ENCODE measurements around the gene ELAVL1.

Gene ELAVL1

DNA sequence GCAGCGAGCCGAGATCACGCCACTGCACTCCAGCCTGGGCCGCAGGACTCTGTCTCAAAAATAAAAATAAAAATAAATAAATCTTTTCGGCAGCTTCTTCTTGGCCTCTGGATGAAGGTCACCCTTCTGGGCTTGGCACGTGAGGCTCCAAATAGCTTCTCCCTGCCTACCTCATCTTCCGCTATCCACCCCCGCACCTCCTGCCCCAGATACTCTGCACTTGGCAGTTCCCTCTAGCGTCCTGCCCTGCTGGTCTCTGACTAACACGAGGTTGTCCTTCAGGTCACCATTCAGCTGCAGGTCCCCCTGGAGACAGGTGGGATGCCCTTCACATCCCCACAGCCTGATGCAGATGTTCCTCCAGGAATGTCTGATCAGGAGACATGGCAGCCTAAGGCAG, 38.6 kb upstream of the ELAVL1 start:
- no peaks in the 10 kb centered on the region for H3K36me3 ChIP-seq (ENCODE audit: control insufficient read depth in 4 of 4, insufficient read depth in 4 of 4, low read length in 3 of 4)
- no peaks in the 10 kb centered on the region for H3K27me3 ChIP-seq (replicated peaks in 2 of 5; ENCODE audit: control insufficient read depth in 4 of 5, insufficient read depth in 5 of 5, low read length in 4 of 5)
- no peak overlapping the region for H3K27ac ChIP-seq (ENCODE audit: insufficient read depth in 1 of 2, low read depth in 1 of 2, low read length in 2 of 2, poor library complexity in 1 of 2, severe bottlenecking in 2 of 2)
- CTCF ChIA-PET = no interaction called here
- POLR2A ChIA-PET = no interaction called here
- no peak for DNase-seq
- peaks cover 0 to 6% (median 5%) of the 10 kb centered on the region in 4 experiments for H3K4me1 ChIP-seq (ENCODE audit: control extremely low read depth in 1 of 4, control insufficient read depth in 4 of 4, insufficient read depth in 4 of 4, low read length in 3 of 4)
- WGBS (ENCODE audit: insufficient coverage) = 86% methylated on average over 8 of the region's 10 CpGs
- no peak overlapping the region for H3K4me3 ChIP-seq (ENCODE audit: control insufficient read depth in 1 of 7, extremely low read depth in 1 of 7, insufficient read depth in 4 of 7, low read depth in 2 of 7, low read length in 6 of 7)
- no peaks in the 10 kb centered on the region for H3K9me3 ChIP-seq (ENCODE audit: control extremely low read depth in 1 of 5, control insufficient read depth in 4 of 5, insufficient read depth in 2 of 5, low read depth in 1 of 5, low read length in 4 of 5)

DNA sequence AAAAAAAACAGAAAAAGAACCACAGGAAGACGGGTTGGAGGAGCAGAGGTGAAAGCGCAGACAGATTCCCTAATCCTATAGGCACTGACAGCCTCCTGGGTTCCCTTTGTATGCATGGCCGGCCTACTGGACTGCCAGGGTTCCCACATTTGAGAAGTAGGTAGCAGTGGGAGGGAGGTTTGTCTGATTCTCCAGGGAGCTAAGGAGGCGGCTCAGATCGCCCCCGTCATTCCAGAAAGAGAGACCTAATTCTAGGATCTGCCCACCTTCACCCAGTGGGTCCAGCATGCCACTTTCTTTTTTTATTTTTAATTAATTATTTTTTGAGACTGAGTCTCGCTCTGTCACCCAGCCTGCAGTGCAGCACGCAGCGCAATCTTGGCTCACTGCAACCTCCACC, 37.5 kb upstream of the ELAVL1 start:
- no peak for DNase-seq
- 100% methylated on average over 5 of the region's 9 CpGs for WGBS (ENCODE audit: insufficient coverage)
- H3K4me3 ChIP-seq (ENCODE audit: control insufficient read depth in 1 of 7, extremely low read depth in 1 of 7, insufficient read depth in 4 of 7, low read depth in 2 of 7, low read length in 6 of 7) = no peak overlapping the region
- peaks cover 0 to 6% (median 5%) of the 10 kb centered on the region in 4 experiments for H3K4me1 ChIP-seq (ENCODE audit: control extremely low read depth in 1 of 4, control insufficient read depth in 4 of 4, insufficient read depth in 4 of 4, low read length in 3 of 4)
- H3K27ac ChIP-seq (ENCODE audit: insufficient read depth in 1 of 2, low read depth in 1 of 2, low read length in 2 of 2, poor library complexity in 1 of 2, severe bottlenecking in 2 of 2) = no peak overlapping the region
- ChIA-PET POLR2A (no interaction called here), CTCF (no interaction called here)
- no peaks in the 10 kb centered on the region for H3K27me3 ChIP-seq (replicated peaks in 2 of 5; ENCODE audit: control insufficient read depth in 4 of 5, insufficient read depth in 5 of 5, low read length in 4 of 5)
- no peaks in the 10 kb centered on the region for H3K36me3 ChIP-seq (ENCODE audit: control insufficient read depth in 4 of 4, insufficient read depth in 4 of 4, low read length in 3 of 4)
- H3K9me3 ChIP-seq (ENCODE audit: control extremely low read depth in 1 of 5, control insufficient read depth in 4 of 5, insufficient read depth in 2 of 5, low read depth in 1 of 5, low read length in 4 of 5) = no peaks in the 10 kb centered on the region

DNA sequence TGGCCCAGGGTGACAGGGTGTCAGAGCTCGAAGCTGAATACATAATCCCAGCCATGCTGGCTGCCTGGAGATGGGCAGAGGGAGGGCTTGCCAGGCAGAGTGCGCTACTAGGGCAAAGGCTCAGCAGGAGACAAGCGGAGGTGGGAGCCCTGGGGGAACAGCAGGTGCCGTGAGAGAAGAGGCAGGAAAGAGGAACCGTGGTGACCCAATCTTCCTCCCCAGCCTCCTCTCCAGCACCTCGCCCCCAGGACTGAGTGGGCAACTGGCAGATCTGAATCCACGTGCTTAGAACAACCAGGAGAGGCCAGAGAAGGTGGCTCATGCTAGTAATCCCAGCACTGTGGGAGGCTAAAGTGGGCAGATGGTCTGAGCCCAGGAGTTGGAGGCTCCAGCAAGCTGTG, 36.1 kb upstream of the ELAVL1 start:
- ChIA-PET CTCF (no interaction called here), POLR2A (no interaction called here)
- no peaks in the 10 kb centered on the region for H3K27me3 ChIP-seq (replicated peaks in 2 of 5; ENCODE audit: control insufficient read depth in 4 of 5, insufficient read depth in 5 of 5, low read length in 4 of 5)
- peak; percentile 30 to 68 (median 62) for DNase-seq
- peaks cover 0 to 7% (median 5%) of the 10 kb centered on the region in 4 experiments for H3K4me1 ChIP-seq (ENCODE audit: control extremely low read depth in 1 of 4, control insufficient read depth in 4 of 4, insufficient read depth in 4 of 4, low read length in 3 of 4)
- no peaks in the 10 kb centered on the region for H3K36me3 ChIP-seq (ENCODE audit: control insufficient read depth in 4 of 4, insufficient read depth in 4 of 4, low read length in 3 of 4)
- H3K4me3 ChIP-seq (ENCODE audit: control insufficient read depth in 1 of 7, extremely low read depth in 1 of 7, insufficient read depth in 4 of 7, low read depth in 2 of 7, low read length in 6 of 7) = no peak overlapping the region
- H3K9me3 ChIP-seq (ENCODE audit: control extremely low read depth in 1 of 5, control insufficient read depth in 4 of 5, insufficient read depth in 2 of 5, low read depth in 1 of 5, low read length in 4 of 5) = no peaks in the 10 kb centered on the region
- no peak overlapping the region for H3K27ac ChIP-seq (ENCODE audit: insufficient read depth in 1 of 2, low read depth in 1 of 2, low read length in 2 of 2, poor library complexity in 1 of 2, severe bottlenecking in 2 of 2)
- 29% methylated on average over 6 of the region's 7 CpGs for WGBS (ENCODE audit: insufficient coverage)

DNA sequence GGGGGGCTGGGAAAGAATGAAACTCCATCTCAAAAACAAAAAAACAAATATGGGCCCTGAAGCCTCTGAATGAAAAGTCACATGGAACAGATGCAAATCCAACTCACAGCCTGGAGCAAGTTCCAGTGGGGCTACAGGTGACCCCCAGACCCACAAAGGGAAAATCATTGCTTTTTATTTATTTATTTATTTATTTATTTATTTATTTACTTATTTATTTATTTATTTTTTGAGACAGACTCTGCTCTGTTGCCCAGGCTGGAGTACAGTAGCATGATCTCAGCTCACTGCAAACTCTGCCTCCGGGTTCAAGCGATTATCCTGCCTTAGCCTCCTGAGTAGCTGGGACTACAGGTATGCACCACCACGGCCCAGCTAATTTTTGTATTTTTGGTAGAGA, 33.8 kb upstream of the ELAVL1 start:
- no peaks in the 10 kb centered on the region for H3K36me3 ChIP-seq (ENCODE audit: control insufficient read depth in 4 of 4, insufficient read depth in 4 of 4, low read length in 3 of 4)
- no peak overlapping the region for H3K4me3 ChIP-seq (ENCODE audit: control insufficient read depth in 1 of 7, extremely low read depth in 1 of 7, insufficient read depth in 4 of 7, low read depth in 2 of 7, low read length in 6 of 7)
- no peak overlapping the region for H3K27ac ChIP-seq (ENCODE audit: insufficient read depth in 1 of 2, low read depth in 1 of 2, low read length in 2 of 2, poor library complexity in 1 of 2, severe bottlenecking in 2 of 2)
- H3K27me3 ChIP-seq (replicated peaks in 2 of 5; ENCODE audit: control insufficient read depth in 4 of 5, insufficient read depth in 5 of 5, low read length in 4 of 5) = no peaks in the 10 kb centered on the region
- H3K4me1 ChIP-seq (ENCODE audit: control extremely low read depth in 1 of 4, control insufficient read depth in 4 of 4, insufficient read depth in 4 of 4, low read length in 3 of 4) = peaks cover 0 to 13% (median 7%) of the 10 kb centered on the region in 4 experiments
- WGBS (ENCODE audit: insufficient coverage) = no CpG with 5 or more reads among the region's 3 CpGs
- CTCF ChIA-PET = interaction anchor here (0.9 kb wide), 1 partner anchor 8 kb away, joined by 3 read pairs; no protein-coding TSS in a partner anchor
- no peak for DNase-seq
- POLR2A ChIA-PET = no interaction called here
- no peaks in the 10 kb centered on the region for H3K9me3 ChIP-seq (ENCODE audit: control extremely low read depth in 1 of 5, control insufficient read depth in 4 of 5, insufficient read depth in 2 of 5, low read depth in 1 of 5, low read length in 4 of 5)

DNA sequence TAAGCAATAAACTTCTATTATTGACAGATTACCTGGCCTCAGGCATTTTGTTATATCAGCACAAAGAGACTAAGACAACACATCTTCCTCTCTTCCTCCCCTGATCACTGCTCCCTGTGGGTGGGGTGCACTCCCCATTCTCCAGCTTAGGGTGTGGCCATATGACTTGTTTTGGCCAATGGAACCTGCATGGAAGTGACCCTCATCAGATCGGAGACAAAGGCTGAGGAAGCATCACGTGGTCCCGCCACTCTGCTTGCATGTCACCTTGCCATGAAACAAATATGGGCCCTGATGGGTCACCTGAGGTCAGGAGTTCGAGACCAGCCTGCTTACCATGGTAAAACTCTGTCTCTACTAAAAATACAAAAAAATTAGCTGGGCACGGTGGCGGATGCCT, 33.4 kb upstream of the ELAVL1 start:
- Histone ChIP-seq H3K27ac (ENCODE audit: insufficient read depth in 1 of 2, low read depth in 1 of 2, low read length in 2 of 2, poor library complexity in 1 of 2, severe bottlenecking in 2 of 2) (no peak overlapping the region), H3K4me3 (ENCODE audit: control insufficient read depth in 1 of 7, extremely low read depth in 1 of 7, insufficient read depth in 4 of 7, low read depth in 2 of 7, low read length in 6 of 7) (no peak overlapping the region), H3K4me1 (ENCODE audit: control extremely low read depth in 1 of 4, control insufficient read depth in 4 of 4, insufficient read depth in 4 of 4, low read length in 3 of 4) (peaks cover 0 to 17% (median 9%) of the 10 kb centered on the region in 4 experiments), H3K9me3 (ENCODE audit: control extremely low read depth in 1 of 5, control insufficient read depth in 4 of 5, insufficient read depth in 2 of 5, low read depth in 1 of 5, low read length in 4 of 5) (no peaks in the 10 kb centered on the region), H3K36me3 (ENCODE audit: control insufficient read depth in 4 of 4, insufficient read depth in 4 of 4, low read length in 3 of 4) (no peaks in the 10 kb centered on the region), H3K27me3 (replicated peaks in 2 of 5; ENCODE audit: control insufficient read depth in 4 of 5, insufficient read depth in 5 of 5, low read length in 4 of 5) (no peaks in the 10 kb centered on the region)
- no peak for DNase-seq
- POLR2A ChIA-PET = no interaction called here
- 82% methylated on average over 5 of the region's 6 CpGs for WGBS (ENCODE audit: insufficient coverage)
- CTCF ChIA-PET = interaction anchor here (0.9 kb wide), 1 partner anchor 8 kb away, joined by 3 read pairs; no protein-coding TSS in a partner anchor

DNA sequence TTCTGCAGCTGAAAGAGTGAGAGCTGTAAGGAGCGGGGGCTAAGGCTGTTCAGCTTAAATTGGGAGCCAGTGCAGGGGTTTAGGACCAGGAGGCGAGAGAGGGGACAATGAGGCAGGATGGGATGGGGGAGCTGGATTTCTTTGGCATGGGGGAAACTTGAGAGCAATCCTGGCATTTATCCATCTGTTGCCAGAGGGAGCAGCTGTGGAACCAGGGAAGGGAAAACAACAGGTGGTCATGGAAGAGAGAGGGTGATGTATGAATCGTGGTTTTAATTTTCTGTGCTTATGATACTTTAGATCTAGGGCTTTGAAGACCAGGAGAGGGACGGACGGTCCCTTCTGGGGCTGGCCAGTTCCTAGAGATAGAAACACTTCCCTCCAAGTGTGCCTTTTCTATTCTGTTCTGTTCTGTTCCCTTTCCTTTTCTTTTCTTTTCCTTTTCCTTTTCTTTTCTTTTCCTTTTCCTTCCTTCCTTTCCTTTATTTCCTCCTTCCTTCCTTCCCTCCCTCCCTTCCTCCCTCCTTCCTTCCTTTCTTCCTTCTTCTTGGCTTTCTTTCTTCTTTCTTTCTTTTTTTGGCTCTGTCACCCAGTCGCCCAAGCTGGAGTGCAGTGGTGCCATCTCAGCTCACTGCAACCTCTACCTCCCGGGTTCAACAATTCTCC, 31.1 kb upstream of the ELAVL1 start:
- H3K4me3 ChIP-seq (ENCODE audit: control insufficient read depth in 1 of 7, extremely low read depth in 1 of 7, insufficient read depth in 4 of 7, low read depth in 2 of 7, low read length in 6 of 7) = no peak overlapping the region
- H3K4me1 ChIP-seq (ENCODE audit: control extremely low read depth in 1 of 4, control insufficient read depth in 4 of 4, insufficient read depth in 4 of 4, low read length in 3 of 4) = peaks cover 0 to 27% (median 13%) of the 10 kb centered on the region in 4 experiments
- WGBS (ENCODE audit: insufficient coverage) = 97% methylated on average over 7 of the region's 7 CpGs
- no peaks in the 10 kb centered on the region for H3K9me3 ChIP-seq (ENCODE audit: control extremely low read depth in 1 of 5, control insufficient read depth in 4 of 5, insufficient read depth in 2 of 5, low read depth in 1 of 5, low read length in 4 of 5)
- CTCF ChIA-PET = interaction anchor here (0.9 to 1.4 kb wide), 5 partner anchors 10 to 206 kb away, joined by 3 read pairs; no protein-coding TSS in a partner anchor
- no peak overlapping the region for H3K27ac ChIP-seq (ENCODE audit: insufficient read depth in 1 of 2, low read depth in 1 of 2, low read length in 2 of 2, poor library complexity in 1 of 2, severe bottlenecking in 2 of 2)
- no peak for DNase-seq
- H3K36me3 ChIP-seq (ENCODE audit: control insufficient read depth in 4 of 4, insufficient read depth in 4 of 4, low read length in 3 of 4) = no peaks in the 10 kb centered on the region
- H3K27me3 ChIP-seq (replicated peaks in 2 of 5; ENCODE audit: control insufficient read depth in 4 of 5, insufficient read depth in 5 of 5, low read length in 4 of 5) = no peaks in the 10 kb centered on the region
- POLR2A ChIA-PET = interaction anchor here (0.6 to 1.4 kb wide), 4 partner anchors 10 to 230 kb away, joined by 3 to 5 read pairs (median 3); no protein-coding TSS in a partner anchor

DNA sequence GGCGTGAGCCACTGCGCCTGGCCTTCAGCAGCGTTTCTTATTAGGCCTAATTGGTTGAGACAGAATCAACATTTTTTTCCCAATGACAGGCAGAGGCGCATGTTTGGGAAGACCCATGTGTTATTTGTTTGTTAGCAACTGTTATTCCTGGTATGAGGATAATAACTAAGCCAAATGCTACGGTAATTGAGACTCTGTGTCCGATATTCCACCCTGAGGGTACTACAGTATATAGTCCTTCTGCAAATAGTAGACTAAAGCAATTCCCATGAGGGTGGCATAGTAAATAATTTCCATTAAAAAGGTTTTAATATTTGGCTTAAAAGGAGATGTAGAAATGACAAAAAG, 28.7 kb upstream of the ELAVL1 start:
- H3K27ac ChIP-seq (ENCODE audit: insufficient read depth in 1 of 2, low read depth in 1 of 2, low read length in 2 of 2, poor library complexity in 1 of 2, severe bottlenecking in 2 of 2) = peak overlapping the region in 1 of 2 experiments; percentile 83
- DNase-seq = no peak
- WGBS (ENCODE audit: insufficient coverage) = 95% methylated on average over 6 of the region's 6 CpGs
- H3K4me3 ChIP-seq (ENCODE audit: control insufficient read depth in 1 of 7, extremely low read depth in 1 of 7, insufficient read depth in 4 of 7, low read depth in 2 of 7, low read length in 6 of 7) = no peak overlapping the region
- ChIA-PET POLR2A (no interaction called here), CTCF (no interaction called here)
- H3K4me1 ChIP-seq (ENCODE audit: control extremely low read depth in 1 of 4, control insufficient read depth in 4 of 4, insufficient read depth in 4 of 4, low read length in 3 of 4) = peaks cover 0 to 27% (median 10%) of the 10 kb centered on the region in 4 experiments
- no peaks in the 10 kb centered on the region for H3K36me3 ChIP-seq (ENCODE audit: control insufficient read depth in 4 of 4, insufficient read depth in 4 of 4, low read length in 3 of 4)
- H3K27me3 ChIP-seq (replicated peaks in 2 of 5; ENCODE audit: control insufficient read depth in 4 of 5, insufficient read depth in 5 of 5, low read length in 4 of 5) = no peaks in the 10 kb centered on the region
- no peaks in the 10 kb centered on the region for H3K9me3 ChIP-seq (ENCODE audit: control extremely low read depth in 1 of 5, control insufficient read depth in 4 of 5, insufficient read depth in 2 of 5, low read depth in 1 of 5, low read length in 4 of 5)

Measured in common myeloid progenitor, CD34-positive (primary cell).